ENCODE measurements around the gene EIF3J.
"Not testable (repeated sequence)": the region's sequence is repeated elsewhere in the genome, so short reads cannot be mapped to it uniquely, and the experiment has no call there.

Gene EIF3J
- 58.3 to 61.1 reads per million in 2 donors for total RNA-seq

GRCh38 chr15:44536962-44537734, at the start of gene EIF3J:
EIF3J (plus strand) TSS chr15:44537147; CDS start chr15:44537195, 48 bp downstream.
- DNase-seq: peak; percentile 90

- DNase-seq: no peak
Observed at GRCh38 chr15:44489464-44489863, 47.5 kb upstream of the EIF3J start.

GRCh38 chr15:44490622-44491021, 46.3 kb upstream of the EIF3J start:
- DNase-seq: no peak

GRCh38 chr15:44492040-44492439, 44.9 kb upstream of the EIF3J start:
- DNase-seq: no peak

- DNase-seq: no peak
Observed at GRCh38 chr15:44492672-44493071, 44.3 kb upstream of the EIF3J start.

- no peak for DNase-seq
Observed at GRCh38 chr15:44495562-44495961, 41.4 kb upstream of the EIF3J start.

GRCh38 chr15:44500555-44500954, 36.4 kb upstream of the EIF3J start:
- DNase-seq: no peak

GRCh38 chr15:44501768-44502366, 35.1 kb upstream of the EIF3J start:
- no peak for DNase-seq

- no peak for DNase-seq
Observed at GRCh38 chr15:44516436-44516835, 20.5 kb upstream of the EIF3J start.

- no peak for DNase-seq
Observed at GRCh38 chr15:44519537-44519936, 17.4 kb upstream of the EIF3J start.

- no peak for DNase-seq
Observed at GRCh38 chr15:44525018-44525417, 11.9 kb upstream of the EIF3J start.

- DNase-seq: no peak
Observed at GRCh38 chr15:44527241-44527640, 9.7 kb upstream of the EIF3J start.

GRCh38 chr15:44529864-44530604, 6.9 kb upstream of the EIF3J start:
- no peak for DNase-seq

GRCh38 chr15:44530653-44531052, 6.3 kb upstream of the EIF3J start:
- DNase-seq: no peak

- not testable (repeated sequence) for DNase-seq
Observed at GRCh38 chr15:44532275-44532674, 4.7 kb upstream of the EIF3J start.

GRCh38 chr15:44532689-44533088, 4.3 kb upstream of the EIF3J start:
- DNase-seq: no peak

- DNase-seq: no peak
Observed at GRCh38 chr15:44535092-44535491, 1.9 kb upstream of the EIF3J start.

- DNase-seq: no peak
Observed at GRCh38 chr15:44535523-44536301, 1.2 kb upstream of the EIF3J start.

GRCh38 chr15:44536302-44536961, 515 bp upstream of the EIF3J start:
- peak; percentile 70 for DNase-seq

- DNase-seq: no peak
Observed at GRCh38 chr15:44537735-44538240, 841 bp downstream of the EIF3J start.

GRCh38 chr15:44541282-44541958, 4.5 kb downstream of the EIF3J start:
- no peak for DNase-seq

- no peak for DNase-seq
Observed at GRCh38 chr15:44542596-44542995, 5.6 kb downstream of the EIF3J start.
